ENCODE data around the gene SPOUT1. TPM values are rescaled to one million over a fixed set of nuclear protein-coding genes. Genes with fewer than 3 reads are reported as not detected.

The SPOUT1 gene
- total RNA-seq, 1 donor from 2014 or later: 48.6 TPM

DNA sequence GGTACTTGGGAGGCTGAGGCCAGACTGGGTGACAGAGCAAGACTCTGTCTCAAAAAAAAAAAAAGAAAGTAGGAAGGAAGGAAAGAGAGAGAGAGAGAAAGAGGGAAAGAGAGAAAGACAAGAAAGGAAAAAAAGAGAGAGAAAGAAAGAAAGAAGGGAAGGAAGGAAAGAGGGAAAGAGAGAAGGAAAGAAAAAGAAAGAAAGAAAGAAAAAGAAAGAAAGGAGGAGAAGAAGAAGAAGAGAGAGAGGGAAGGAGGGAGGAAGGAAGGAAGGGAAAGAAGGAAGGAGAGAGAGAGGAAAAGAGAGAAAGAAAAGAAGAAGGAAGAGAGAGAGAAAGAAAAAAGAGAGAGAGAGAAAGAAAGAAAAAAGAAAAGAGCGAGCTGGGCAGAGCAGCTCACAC lies 54.8 kb downstream of the SPOUT1 start:
- Histone ChIP-seq H3K4me3 (no peak overlapping the region), H3K9me3 (no peaks in the 10 kb centered on the region), H3K4me1 (peaks cover 21% of the 10 kb centered on the region), H3K27me3 (no peaks in the 10 kb centered on the region), H3K27ac (no peak overlapping the region), H3K36me3 (no peaks in the 10 kb centered on the region)
- DNase-seq (ENCODE audit: extremely low spot score in 2 of 2): no peak
- intact Hi-C loops (cut with DNase I): no loop called here
- TF ChIP-seq POLR2AphosphoS5 (IDR thresholded peaks at IDR 0.05; ENCODE audit: insufficient read depth in 1 of 2, low read depth in 1 of 2) (no peak), POLR2A (IDR thresholded peaks at IDR 0.05) (no peak)
- TF ChIP-seq, protein P1, sequence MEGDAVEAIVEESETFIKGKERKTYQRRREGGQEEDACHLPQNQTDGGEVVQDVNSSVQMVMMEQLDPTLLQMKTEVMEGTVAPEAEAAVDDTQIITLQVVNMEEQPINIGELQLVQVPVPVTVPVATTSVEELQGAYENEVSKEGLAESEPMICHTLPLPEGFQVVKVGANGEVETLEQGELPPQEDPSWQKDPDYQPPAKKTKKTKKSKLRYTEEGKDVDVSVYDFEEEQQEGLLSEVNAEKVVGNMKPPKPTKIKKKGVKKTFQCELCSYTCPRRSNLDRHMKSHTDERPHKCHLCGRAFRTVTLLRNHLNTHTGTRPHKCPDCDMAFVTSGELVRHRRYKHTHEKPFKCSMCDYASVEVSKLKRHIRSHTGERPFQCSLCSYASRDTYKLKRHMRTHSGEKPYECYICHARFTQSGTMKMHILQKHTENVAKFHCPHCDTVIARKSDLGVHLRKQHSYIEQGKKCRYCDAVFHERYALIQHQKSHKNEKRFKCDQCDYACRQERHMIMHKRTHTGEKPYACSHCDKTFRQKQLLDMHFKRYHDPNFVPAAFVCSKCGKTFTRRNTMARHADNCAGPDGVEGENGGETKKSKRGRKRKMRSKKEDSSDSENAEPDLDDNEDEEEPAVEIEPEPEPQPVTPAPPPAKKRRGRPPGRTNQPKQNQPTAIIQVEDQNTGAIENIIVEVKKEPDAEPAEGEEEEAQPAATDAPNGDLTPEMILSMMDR (IDR thresholded peaks at IDR 0.05): no peak

GRCh38 chr9:128773049-128773448 lies 56.5 kb downstream of the SPOUT1 start:
- DNase-seq (ENCODE audit: extremely low spot score in 2 of 2): no peak
- Histone ChIP-seq H3K36me3 (peaks cover 0 to under 1% of the 10 kb centered on the region in 2 donors), H3K9me3 (no peaks in the 10 kb centered on the region), H3K4me1 (peaks cover 32% of the 10 kb centered on the region), H3K27ac (no peak overlapping the region), H3K27me3 (no peaks in the 10 kb centered on the region), H3K4me3 (no peak overlapping the region)
- TF ChIP-seq, protein P1 (IDR thresholded peaks at IDR 0.05): no peak
- TF ChIP-seq POLR2A (IDR thresholded peaks at IDR 0.05) (no peak), POLR2AphosphoS5 (IDR thresholded peaks at IDR 0.05; ENCODE audit: insufficient read depth in 1 of 2, low read depth in 1 of 2) (no peak)
- intact Hi-C loops (cut with DNase I): no loop called here

DNA sequence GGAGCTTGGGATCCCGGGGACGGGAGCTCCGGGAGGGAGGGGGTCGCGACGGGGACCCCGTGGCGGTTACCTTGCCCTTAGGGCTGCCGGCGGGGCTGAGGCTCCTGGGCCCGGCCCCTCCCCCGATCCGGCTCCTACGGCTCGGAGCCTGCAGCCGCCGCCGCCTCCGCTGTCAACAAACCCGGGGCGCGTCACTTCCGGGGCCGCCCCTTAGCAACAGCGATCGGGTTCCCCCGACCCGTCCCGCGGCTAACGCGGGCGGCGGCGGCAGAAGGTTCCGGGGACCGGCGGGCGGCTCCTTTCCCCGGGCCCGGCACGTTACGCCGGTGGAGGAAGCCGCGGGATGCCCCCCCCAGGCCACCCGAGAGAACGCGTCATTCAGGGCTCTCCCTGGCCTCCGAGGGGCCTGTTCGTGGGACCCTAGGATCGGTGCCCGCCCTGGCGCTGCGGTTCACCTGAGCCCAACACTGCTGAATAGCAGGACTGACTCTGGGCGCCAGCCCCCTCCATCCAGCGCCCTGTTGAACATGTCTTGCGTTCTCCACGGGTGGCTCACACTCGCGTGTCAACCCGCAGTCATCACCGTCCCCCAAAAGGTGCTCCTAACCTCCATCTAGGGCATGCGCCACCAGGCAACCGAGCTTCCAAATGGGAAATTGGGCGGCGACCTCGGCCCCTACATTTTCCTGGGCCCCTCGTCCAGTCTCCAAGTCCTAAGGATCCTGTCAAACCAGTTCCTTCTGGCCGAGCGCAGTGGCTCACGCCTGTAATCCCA lies 57.7 kb downstream of the SPOUT1 start, which contains the start of gene ZER1:
Gene ZER1 (minus strand): TSS at position 183 of the 775 bp plus-strand sequence. CDS start 16,362 bp downstream, outside the sequence.
- no peak for DNase-seq (ENCODE audit: extremely low spot score in 2 of 2)
- Histone ChIP-seq H3K27me3 (no peaks in the 10 kb centered on the region), H3K27ac (peak within 1 kb of the TSS; percentile 88), H3K36me3 (peaks cover 0 to 5% of the 10 kb centered on the region in 2 donors), H3K4me1 (peaks cover 32% of the 10 kb centered on the region), H3K9me3 (no peaks in the 10 kb centered on the region), H3K4me3 (peak within 1 kb of the TSS; percentile 79 to 98)
- intact Hi-C loops (cut with DNase I): no loop called here
- TF ChIP-seq POLR2AphosphoS5 (IDR thresholded peaks at IDR 0.05; ENCODE audit: insufficient read depth in 1 of 2, low read depth in 1 of 2) (peak; percentile 78 to 88), POLR2A (IDR thresholded peaks at IDR 0.05) (peak in 1 of 2 donors; percentile 63)
- TF ChIP-seq, protein P1 (IDR thresholded peaks at IDR 0.05): no peak

- Histone ChIP-seq H3K4me1 (peaks cover 32% of the 10 kb centered on the region), H3K36me3 (peaks cover 0 to 5% of the 10 kb centered on the region in 2 donors), H3K27ac (peak overlapping the region; percentile 88), H3K4me3 (peak overlapping the region; percentile 79 to 98), H3K27me3 (no peaks in the 10 kb centered on the region), H3K9me3 (no peaks in the 10 kb centered on the region)
- DNase-seq (ENCODE audit: extremely low spot score in 2 of 2): no peak
- intact Hi-C loops (cut with DNase I): no loop called here
- TF ChIP-seq, protein P1 (IDR thresholded peaks at IDR 0.05): no peak
- TF ChIP-seq POLR2A (IDR thresholded peaks at IDR 0.05) (no peak), POLR2AphosphoS5 (IDR thresholded peaks at IDR 0.05; ENCODE audit: insufficient read depth in 1 of 2, low read depth in 1 of 2) (no peak)
Observed at GRCh38 chr9:128771094-128771721, 58.4 kb downstream of the SPOUT1 start.
